ENCODE measurements around the gene BLM. TPM values are rescaled to one million over a fixed set of nuclear protein-coding genes. Genes with fewer than 3 reads are reported as not detected.

The BLM gene
- total and polyA plus RNA-seq, 2 experiments from 2014 or later, result 1.9 to 4.8 TPM

DNA sequence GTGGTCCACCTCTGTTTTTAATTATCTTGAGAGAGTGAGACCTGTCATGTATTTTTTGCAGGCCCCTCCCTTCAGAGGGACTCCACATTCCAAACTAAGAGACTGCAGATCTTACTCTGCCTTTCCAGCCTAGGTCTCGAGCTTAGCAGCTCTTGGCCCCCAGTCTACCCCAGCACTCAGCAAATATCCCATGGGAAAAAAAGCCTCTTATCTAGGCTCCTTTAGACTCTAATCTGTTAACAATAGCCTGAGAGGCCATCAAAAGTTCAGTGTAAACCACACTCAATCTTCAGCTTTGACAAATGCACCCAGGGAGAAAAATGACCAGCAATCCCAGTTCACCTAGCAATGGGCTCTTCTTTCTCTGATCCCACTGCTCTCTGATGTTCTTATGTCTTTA is 8.6 kb upstream of the BLM start:
- TF ChIP-seq EZH2phosphoT487 (IDR thresholded peaks at IDR 0.05; ENCODE audit: insufficient read depth, low read depth), result no peak
- TF ChIP-seq EZH2 (IDR thresholded peaks at IDR 0.05; ENCODE audit: insufficient read depth, poor library complexity, severe bottlenecking), result no peak
- DNase-seq, result no peak
- H4K20me1 ChIP-seq (ENCODE audit: insufficient read depth), result no peaks in the 10 kb centered on the region
- no peaks in the 10 kb centered on the region for H3K27me3 ChIP-seq (replicated peaks; ENCODE audit: insufficient read depth)
- in situ Hi-C loops (cut with MboI), result no loop called here
- H3K4me2 ChIP-seq (ENCODE audit: unreplicated experiment), result no peak overlapping the region
- no peaks in the 10 kb centered on the region for H3K79me2 ChIP-seq (ENCODE audit: insufficient read depth)
- H2AFZ ChIP-seq, result no peak overlapping the region
- H3K9ac ChIP-seq, result no peak overlapping the region
- no peak overlapping the region for H3K4me3 ChIP-seq
- WGBS, 2 experiments (ENCODE audit: low coverage in 1 of 2, low lambda C conversion rate in 2 of 2, missing lambda C conversion rate in 2 of 2), result 59 to 60% methylated on average over 1 of the region's 1 CpG
- no peaks in the 10 kb centered on the region for H3K4me1 ChIP-seq (ENCODE audit: insufficient read depth)
- H3K36me3 ChIP-seq (ENCODE audit: low read depth), result no peaks in the 10 kb centered on the region
- H3K9me3 ChIP-seq (ENCODE audit: low read depth), result no peaks in the 10 kb centered on the region
- no peaks in the 10 kb centered on the region for H3F3A ChIP-seq (ENCODE audit: insufficient read depth)
- no peaks in the 10 kb centered on the region for H3K9me2 ChIP-seq (ENCODE audit: insufficient read depth)
- H3K27ac ChIP-seq, result no peak overlapping the region

GRCh38 chr15:90709278-90709677 is 7.9 kb upstream of the BLM start:
- H3K4me1 ChIP-seq (ENCODE audit: insufficient read depth), result no peaks in the 10 kb centered on the region
- no peak overlapping the region for H2AFZ ChIP-seq
- WGBS, 2 experiments (ENCODE audit: low coverage in 1 of 2, low lambda C conversion rate in 2 of 2, missing lambda C conversion rate in 2 of 2), result 82 to 83% methylated on average over 3 of the region's 3 CpGs
- no peaks in the 10 kb centered on the region for H3K9me2 ChIP-seq (ENCODE audit: insufficient read depth)
- H4K20me1 ChIP-seq (ENCODE audit: insufficient read depth), result no peaks in the 10 kb centered on the region
- no peak overlapping the region for H3K27ac ChIP-seq
- no peaks in the 10 kb centered on the region for H3K79me2 ChIP-seq (ENCODE audit: insufficient read depth)
- H3K9me3 ChIP-seq (ENCODE audit: low read depth), result no peaks in the 10 kb centered on the region
- H3K4me2 ChIP-seq (ENCODE audit: unreplicated experiment), result no peak overlapping the region
- H3K27me3 ChIP-seq (replicated peaks; ENCODE audit: insufficient read depth), result no peaks in the 10 kb centered on the region
- in situ Hi-C loops (cut with MboI), result no loop called here
- H3K36me3 ChIP-seq (ENCODE audit: low read depth), result no peaks in the 10 kb centered on the region
- H3F3A ChIP-seq (ENCODE audit: insufficient read depth), result no peaks in the 10 kb centered on the region
- no peak overlapping the region for H3K4me3 ChIP-seq
- no peak overlapping the region for H3K9ac ChIP-seq
- no peak for DNase-seq
- TF ChIP-seq EZH2phosphoT487 (IDR thresholded peaks at IDR 0.05; ENCODE audit: insufficient read depth, low read depth), result no peak
- no peak for TF ChIP-seq EZH2 (IDR thresholded peaks at IDR 0.05; ENCODE audit: insufficient read depth, poor library complexity, severe bottlenecking)

GRCh38 chr15:90710436-90711027 is 6.6 kb upstream of the BLM start:
- Histone ChIP-seq H3K4me1 (ENCODE audit: insufficient read depth) (no peaks in the 10 kb centered on the region), H3K9me3 (ENCODE audit: low read depth) (no peaks in the 10 kb centered on the region), H3K4me3 (no peak overlapping the region), H3K9ac (no peak overlapping the region), H3K27ac (no peak overlapping the region), H3K4me2 (ENCODE audit: unreplicated experiment) (no peak overlapping the region), H2AFZ (no peak overlapping the region), H3K79me2 (ENCODE audit: insufficient read depth) (no peaks in the 10 kb centered on the region), H3K27me3 (replicated peaks; ENCODE audit: insufficient read depth) (no peaks in the 10 kb centered on the region), H3K36me3 (ENCODE audit: low read depth) (no peaks in the 10 kb centered on the region), H4K20me1 (ENCODE audit: insufficient read depth) (no peaks in the 10 kb centered on the region), H3F3A (ENCODE audit: insufficient read depth) (no peaks in the 10 kb centered on the region), H3K9me2 (ENCODE audit: insufficient read depth) (no peaks in the 10 kb centered on the region)
- no peak for TF ChIP-seq EZH2 (IDR thresholded peaks at IDR 0.05; ENCODE audit: insufficient read depth, poor library complexity, severe bottlenecking)
- no peak for TF ChIP-seq EZH2phosphoT487 (IDR thresholded peaks at IDR 0.05; ENCODE audit: insufficient read depth, low read depth)
- DNase-seq, result peak; percentile 9
- in situ Hi-C loops (cut with MboI), result no loop called here
- WGBS, 2 experiments (ENCODE audit: low coverage in 1 of 2, low lambda C conversion rate in 2 of 2, missing lambda C conversion rate in 2 of 2), result 56 to 59% methylated on average over 7 of the region's 7 CpGs

DNA sequence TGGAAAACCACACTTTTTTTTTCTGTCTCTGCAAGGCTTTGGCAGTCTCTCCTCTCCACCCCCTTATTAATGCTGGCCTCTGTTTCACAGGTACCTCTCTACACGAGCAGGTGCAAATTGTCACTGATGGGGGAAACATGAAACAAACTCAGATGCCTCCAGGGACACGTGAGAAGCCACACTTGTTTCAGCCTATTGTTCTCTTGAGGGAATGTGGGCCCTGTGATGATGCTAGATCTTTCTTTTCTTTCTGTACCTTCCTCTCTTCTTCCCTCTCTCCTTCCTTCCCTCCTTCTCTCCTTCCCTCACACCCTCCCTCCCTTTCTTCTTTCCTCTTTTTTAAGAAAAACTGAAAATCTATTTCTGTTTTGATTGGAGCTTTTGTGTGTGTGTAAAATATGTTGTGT is 5.7 kb upstream of the BLM start:
- Histone ChIP-seq H3K4me3 (no peak overlapping the region), H3K9me2 (ENCODE audit: insufficient read depth) (no peaks in the 10 kb centered on the region), H3K9ac (no peak overlapping the region), H4K20me1 (ENCODE audit: insufficient read depth) (no peaks in the 10 kb centered on the region), H3K9me3 (ENCODE audit: low read depth) (no peaks in the 10 kb centered on the region), H3F3A (ENCODE audit: insufficient read depth) (no peaks in the 10 kb centered on the region), H3K27me3 (replicated peaks; ENCODE audit: insufficient read depth) (no peaks in the 10 kb centered on the region), H3K4me1 (ENCODE audit: insufficient read depth) (no peaks in the 10 kb centered on the region), H3K27ac (no peak overlapping the region), H3K79me2 (ENCODE audit: insufficient read depth) (no peaks in the 10 kb centered on the region), H3K4me2 (ENCODE audit: unreplicated experiment) (no peak overlapping the region), H3K36me3 (ENCODE audit: low read depth) (no peaks in the 10 kb centered on the region), H2AFZ (no peak overlapping the region)
- in situ Hi-C loops (cut with MboI), result no loop called here
- TF ChIP-seq EZH2 (IDR thresholded peaks at IDR 0.05; ENCODE audit: insufficient read depth, poor library complexity, severe bottlenecking) (no peak), EZH2phosphoT487 (IDR thresholded peaks at IDR 0.05; ENCODE audit: insufficient read depth, low read depth) (no peak)
- no peak for DNase-seq
- WGBS, 2 experiments (ENCODE audit: low coverage in 1 of 2, low lambda C conversion rate in 2 of 2, missing lambda C conversion rate in 2 of 2), result 44 to 62% methylated on average over 2 of the region's 2 CpGs

GRCh38 chr15:90711842-90712241 is 5.3 kb upstream of the BLM start:
- Histone ChIP-seq H3K9me3 (ENCODE audit: low read depth) (no peaks in the 10 kb centered on the region), H3K4me1 (ENCODE audit: insufficient read depth) (no peaks in the 10 kb centered on the region), H4K20me1 (ENCODE audit: insufficient read depth) (no peaks in the 10 kb centered on the region), H3F3A (ENCODE audit: insufficient read depth) (no peaks in the 10 kb centered on the region), H3K9ac (no peak overlapping the region), H3K9me2 (ENCODE audit: insufficient read depth) (no peaks in the 10 kb centered on the region), H3K27ac (no peak overlapping the region), H3K4me2 (ENCODE audit: unreplicated experiment) (no peak overlapping the region), H3K79me2 (ENCODE audit: insufficient read depth) (no peaks in the 10 kb centered on the region), H3K36me3 (ENCODE audit: low read depth) (no peaks in the 10 kb centered on the region), H3K27me3 (replicated peaks; ENCODE audit: insufficient read depth) (no peaks in the 10 kb centered on the region), H3K4me3 (no peak overlapping the region), H2AFZ (no peak overlapping the region)
- TF ChIP-seq EZH2 (IDR thresholded peaks at IDR 0.05; ENCODE audit: insufficient read depth, poor library complexity, severe bottlenecking), result no peak
- TF ChIP-seq EZH2phosphoT487 (IDR thresholded peaks at IDR 0.05; ENCODE audit: insufficient read depth, low read depth), result no peak
- WGBS, 2 experiments (ENCODE audit: low coverage in 1 of 2, low lambda C conversion rate in 2 of 2, missing lambda C conversion rate in 2 of 2), result 65 to 70% methylated on average over 2 of the region's 2 CpGs
- no peak for DNase-seq
- in situ Hi-C loops (cut with MboI), result no loop called here

Measured in GM23248 (cell line).